IMR-90 (cell line): Measurements from ENCODE around the gene SLC9A9. TPM values are rescaled to one million over a fixed set of nuclear protein-coding genes. Genes with fewer than 3 reads are reported as not detected.

Source experiments
- ATAC-seq: fragments of 200-7000 bp; cut with Tn5 transposase; 2 replicates; pipeline ENCODE4 v1.9.1; 2020; ENCODE audit warnings: low read depth, mild to moderate bottlenecking, moderate library complexity
- BruUV-seq: library from RNA; stranded (reverse); fragments of 400-500 nt; replicated peaks from 2 replicates; lab custom pipeline; 2021; lab: Mats Ljungman, UMichigan
- CTCF ChIA-PET: fragments of 300-600 bp; formaldehyde crosslinking; extraction: SDS; loops from one replicate; lab custom pipeline; 2021; ENCODE audit warnings: antibody characterized with exemption; lab: Yijun Ruan, JAX
- POLR2A ChIA-PET: fragments of 300-600 bp; sonication (Branson Sonifier 250); formaldehyde crosslinking; loops from one replicate; lab custom pipeline; 2022; ENCODE audit warnings: antibody characterized with exemption; ENCODE audit not compliant: unreplicated experiment; lab: Charles Lee
- DNase-seq: peaks from one replicate; pipeline ENCODE4 v3.0.0; 2013
- H2AFZ ChIP-seq: replicated peaks from 2 replicates; pipeline ENCODE3; 2013; ENCODE audit warnings: low read length, mild to moderate bottlenecking; ENCODE audit not compliant: poor library complexity
- H2AK5ac ChIP-seq: 2 replicates; pipeline ENCODE4 v1.6.1; 2013; ENCODE audit warnings: low read depth, low read length, inconsistent platforms
- H2AK9ac ChIP-seq: replicated peaks from 2 replicates; pipeline ENCODE3; 2013; ENCODE audit warnings: mild to moderate bottlenecking, low read depth, low read length, moderate library complexity; ENCODE audit not compliant: poor library complexity
- H2BK120ac ChIP-seq: 2 replicates; pipeline ENCODE4 v1.6.1; 2013; ENCODE audit warnings: low read depth, low read length, inconsistent platforms
- H2BK15ac ChIP-seq: 3 replicates; pipeline ENCODE4 v1.6.1; 2013; ENCODE audit warnings: low read depth, low read length, inconsistent platforms
- H2BK20ac ChIP-seq: 2 replicates; pipeline ENCODE4 v1.6.1; 2013; ENCODE audit warnings: low read depth, mild to moderate bottlenecking, inconsistent platforms, low read length, moderate library complexity
- H2BK5ac ChIP-seq: 2 replicates; pipeline ENCODE4 v1.6.1; 2013; ENCODE audit warnings: mild to moderate bottlenecking, low read depth, low read length, inconsistent platforms; ENCODE audit not compliant: poor library complexity, severe bottlenecking
- H3K14ac ChIP-seq: replicated peaks from 2 replicates; pipeline ENCODE4 v1.6.1; 2013; ENCODE audit warnings: low read depth, low read length, inconsistent platforms
- H3K18ac ChIP-seq: 2 replicates; pipeline ENCODE4 v1.6.1; 2013; ENCODE audit warnings: low read depth, low read length, control low read depth
- H3K23ac ChIP-seq: 2 replicates; pipeline ENCODE4 v1.6.1; 2013; ENCODE audit warnings: low read depth, low read length, inconsistent platforms
- H3K27ac ChIP-seq: 2 replicates; pipeline ENCODE4 v1.5.1; 2013; ENCODE audit warnings: mild to moderate bottlenecking, control low read depth, low read length; ENCODE audit not compliant: insufficient read depth
- H3K27me3 ChIP-seq: 2 replicates; pipeline ENCODE4 v1.6.1; 2013; ENCODE audit warnings: low read length; ENCODE audit not compliant: control insufficient read depth, insufficient read depth
- H3K36me3 ChIP-seq: 2 replicates; pipeline ENCODE4 v1.6.1; 2013; ENCODE audit warnings: low read length, mixed read lengths; ENCODE audit not compliant: control insufficient read depth, insufficient read depth
- H3K4ac ChIP-seq: 2 replicates; pipeline ENCODE4 v1.6.1; 2013; ENCODE audit warnings: low read depth, low read length, inconsistent platforms
- H3K4me1 ChIP-seq: 2 replicates; pipeline ENCODE4 v1.6.1; 2013; ENCODE audit warnings: low read length, mixed read lengths; ENCODE audit not compliant: control insufficient read depth, insufficient read depth
- H3K4me2 ChIP-seq: 2 replicates; pipeline ENCODE4 v1.6.1; 2013; ENCODE audit warnings: low read depth, mild to moderate bottlenecking, control low read depth, low read length, moderate library complexity
- H3K4me3 ChIP-seq: 2 replicates; pipeline ENCODE4 v1.5.1; 2013; ENCODE audit warnings: low read depth, mild to moderate bottlenecking, control low read depth, low read length, moderate library complexity; ENCODE audit not compliant: insufficient read depth
- H3K56ac ChIP-seq: 2 replicates; pipeline ENCODE4 v1.6.1; 2013; ENCODE audit warnings: low read length, inconsistent platforms; ENCODE audit not compliant: insufficient read depth; ENCODE audit errors: extremely low read depth
- H3K79me1 ChIP-seq, 2 experiments: 2 replicates each; pipeline ENCODE4 v1.6.1; 2013; ENCODE audit warnings: low read length in 2 of 2, inconsistent platforms in 1 of 2, low read depth in 1 of 2
- H3K9ac ChIP-seq: 2 replicates; pipeline ENCODE4 v1.6.1; 2013; ENCODE audit warnings: low read depth, low read length, control low read depth
- H3K9me1 ChIP-seq: 2 replicates; pipeline ENCODE4 v1.6.1; 2013; ENCODE audit warnings: low read length, inconsistent platforms; ENCODE audit not compliant: insufficient read depth
- H3K9me3 ChIP-seq: 2 replicates; pipeline ENCODE4 v1.6.1; 2013; ENCODE audit warnings: low read length; ENCODE audit not compliant: control insufficient read depth, insufficient read depth
- H4K20me1 ChIP-seq: 2 replicates; pipeline ENCODE4 v1.6.1; 2013; ENCODE audit warnings: low read length, inconsistent platforms; ENCODE audit not compliant: insufficient read depth
- H4K5ac ChIP-seq: 2 replicates; pipeline ENCODE4 v1.6.1; 2013; ENCODE audit warnings: mild to moderate bottlenecking, low read depth, low read length, control low read depth
- H4K8ac ChIP-seq, 2 experiments: 2 replicates each; pipeline ENCODE4 v1.6.1; 2013; ENCODE audit warnings: low read depth in 2 of 2, low read length in 2 of 2, control low read depth in 1 of 2, inconsistent platforms in 1 of 2
- H4K91ac ChIP-seq: 2 replicates; pipeline ENCODE4 v1.6.1; 2013; ENCODE audit warnings: low read depth, low read length, inconsistent platforms; ENCODE audit not compliant: insufficient read depth
- BHLHE40 ChIP-seq: fragments of 150-350 bp; IDR thresholded peaks from 2 replicates; pipeline ENCODE4 v1.6.1; 2016; ENCODE audit warnings: mild to moderate bottlenecking, low read depth, low read length
- CHD1 ChIP-seq: IDR thresholded peaks from 2 replicates; pipeline ENCODE4 v1.6.1; 2012; ENCODE audit warnings: low read depth, low read length, improper control_type of control experiment
- FOS ChIP-seq: fragments of 150-350 bp; IDR thresholded peaks from 2 replicates; pipeline ENCODE4 v1.6.1; 2016; ENCODE audit warnings: low read depth, low read length
- MAZ ChIP-seq: IDR thresholded peaks from 2 replicates; pipeline ENCODE4 v1.6.1; 2012; ENCODE audit warnings: low read depth, mild to moderate bottlenecking, low read length, improper control_type of control experiment, moderate library complexity, borderline replicate concordance
- MXI1 ChIP-seq: IDR thresholded peaks from 2 replicates; pipeline ENCODE4 v1.6.1; 2012; ENCODE audit warnings: low read depth, mild to moderate bottlenecking, low read length, moderate library complexity, borderline replicate concordance
- NFE2L2 ChIP-seq: fragments of 150-350 bp; IDR thresholded peaks from 2 replicates; pipeline ENCODE4 v1.6.1; 2016; ENCODE audit warnings: low read depth, mild to moderate bottlenecking, low read length
- POLR2A ChIP-seq: IDR thresholded peaks from 2 replicates; pipeline ENCODE4 v1.6.1; 2012; ENCODE audit warnings: mild to moderate bottlenecking, low read depth, low read length
- RAD21 ChIP-seq: IDR thresholded peaks from 2 replicates; pipeline ENCODE4 v1.6.1; 2012; ENCODE audit warnings: low read length, improper control_type of control experiment
- RFX5 ChIP-seq: IDR thresholded peaks from 2 replicates; pipeline ENCODE4 v1.8.0; 2012; ENCODE audit warnings: low read depth, mild to moderate bottlenecking, low read length, moderate library complexity
- SMC3 ChIP-seq: fragments of 150-350 bp; IDR thresholded peaks from 2 replicates; pipeline ENCODE4 v1.6.1; 2016; ENCODE audit warnings: low read depth, mild to moderate bottlenecking, antibody characterized with exemption, low read length, moderate library complexity
- WGBS, 2 experiments: methylation state at CpG; one replicate each; pipeline versions ENCODE4 v1.1.5 to v1.1.7; 2013; ENCODE audit warnings: missing lambda C conversion rate in 2 of 2; ENCODE audit not compliant: insufficient read length in 1 of 2; ENCODE audit errors: extremely low coverage in 2 of 2; 5-methylcytosine and 5-hydroxymethylcytosine counted together
- dilution Hi-C: fragments of 300-500 bp; cut with HindIII; formaldehyde crosslinking; loops from one replicate; pipeline ENCODE4 v1.14.3; 2018; ENCODE audit warnings: low sequenced_read_pairs; ENCODE audit not compliant: unreplicated experiment
- in situ Hi-C: fragments of 300-500 bp; cut with MboI; formaldehyde crosslinking; loops from 3 replicates; pipeline ENCODE4 v1.14.3; 2019; ENCODE audit warnings: low sequenced_read_pairs, inconsistent platforms, mixed read lengths
- intact Hi-C: fragments of 100-400 bp; cut with micrococcal nuclease; formaldehyde crosslinking; loops from 2 replicates; pipeline ENCODE4 v1.10.0; 2022
- polyA plus RNA-seq, 3 experiments: library from polyadenylated mRNA; depleted of rRNA; stranded (reverse); fragments of >200 nt; gene quantifications; 2 replicates each; pipeline ENCODE4 v1.2.3, GENCODE V29; 2012; ENCODE audit warnings: low replicate concordance in 1 of 3
- total RNA-seq: library from RNA; depleted of rRNA; stranded (reverse); fragments of >200 nt; gene quantifications from 2 replicates; pipeline ENCODE4 v1.2.3, GENCODE V29; 2012
- TF ChIP-seq, protein P1 (sequence below): conservative IDR thresholded peaks from 2 replicates; pipeline ENCODE4 v1.5.1; 2012; ENCODE audit warnings: mild to moderate bottlenecking, low read depth, low read length, improper control_type of control experiment
- TF ChIP-seq, protein P2 (sequence below): fragments of 150-350 bp; IDR thresholded peaks from 2 replicates; pipeline ENCODE4 v1.6.1; 2016; ENCODE audit warnings: low read depth, mild to moderate bottlenecking, low read length, moderate library complexity, borderline replicate concordance
- TF ChIP-seq, protein P3 (sequence below): fragments of 150-350 bp; IDR thresholded peaks from 2 replicates; pipeline ENCODE4 v1.6.1; 2017; ENCODE audit warnings: mild to moderate bottlenecking, antibody characterized with exemption, low read length, low read depth

SLC9A9 gene
- total and polyA plus RNA-seq, 2 of the 4 experiments (the other 2 are of a cell fraction), result 1.4 to 2.3 TPM

DNA sequence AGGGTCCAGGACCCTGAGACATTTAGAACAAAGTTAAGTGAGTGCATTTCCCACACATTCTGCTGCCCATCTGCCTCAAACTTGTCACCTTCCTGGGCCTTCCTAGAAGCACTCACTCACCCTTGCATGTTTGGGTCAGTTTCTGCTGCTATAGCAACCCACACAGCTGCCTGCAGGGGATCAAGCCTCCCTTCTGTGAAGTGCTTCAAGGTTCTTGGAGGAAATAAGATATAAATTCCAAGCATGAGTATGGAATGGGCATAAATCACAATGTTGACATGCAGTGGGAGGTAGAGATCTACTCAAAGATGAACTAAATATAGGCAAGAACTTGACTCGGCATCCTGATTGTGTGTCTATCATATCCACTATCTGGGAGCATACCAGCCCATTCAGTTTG, 140.4 kb downstream of the SLC9A9 start:
- intact Hi-C loops, result no loop called here
- in situ Hi-C loops, result no loop called here
- Histone ChIP-seq H4K8ac (no peak overlapping the region), H3K27ac (no peak overlapping the region), H2BK120ac (no peak overlapping the region), H2AK5ac (no peak overlapping the region), H3K18ac (no peak overlapping the region), H3K4me1 (no peaks in the 10 kb centered on the region), H3K14ac (no peak overlapping the region), H2AFZ (no peak overlapping the region), H3K27me3 (no peaks in the 10 kb centered on the region), H3K9ac (no peak overlapping the region), H3K4me3 (no peak overlapping the region), H4K5ac (no peak overlapping the region), H3K9me1 (no peaks in the 10 kb centered on the region), H2BK5ac (no peak overlapping the region), H3K56ac (no peak overlapping the region), H3K36me3 (no peaks in the 10 kb centered on the region), H2BK15ac (no peak overlapping the region), H3K23ac (no peak overlapping the region), H2BK20ac (no peak overlapping the region), H3K9me3 (no peaks in the 10 kb centered on the region), H2AK9ac (no peak overlapping the region), H3K4me2 (no peak overlapping the region), H4K20me1 (no peaks in the 10 kb centered on the region), H3K4ac (no peak overlapping the region), H4K91ac (no peak overlapping the region), H3K79me1 (no peaks in the 10 kb centered on the region)
- no TSS peak for BruUV-seq
- DNase-seq, result no peak
- TF ChIP-seq, protein P1, sequence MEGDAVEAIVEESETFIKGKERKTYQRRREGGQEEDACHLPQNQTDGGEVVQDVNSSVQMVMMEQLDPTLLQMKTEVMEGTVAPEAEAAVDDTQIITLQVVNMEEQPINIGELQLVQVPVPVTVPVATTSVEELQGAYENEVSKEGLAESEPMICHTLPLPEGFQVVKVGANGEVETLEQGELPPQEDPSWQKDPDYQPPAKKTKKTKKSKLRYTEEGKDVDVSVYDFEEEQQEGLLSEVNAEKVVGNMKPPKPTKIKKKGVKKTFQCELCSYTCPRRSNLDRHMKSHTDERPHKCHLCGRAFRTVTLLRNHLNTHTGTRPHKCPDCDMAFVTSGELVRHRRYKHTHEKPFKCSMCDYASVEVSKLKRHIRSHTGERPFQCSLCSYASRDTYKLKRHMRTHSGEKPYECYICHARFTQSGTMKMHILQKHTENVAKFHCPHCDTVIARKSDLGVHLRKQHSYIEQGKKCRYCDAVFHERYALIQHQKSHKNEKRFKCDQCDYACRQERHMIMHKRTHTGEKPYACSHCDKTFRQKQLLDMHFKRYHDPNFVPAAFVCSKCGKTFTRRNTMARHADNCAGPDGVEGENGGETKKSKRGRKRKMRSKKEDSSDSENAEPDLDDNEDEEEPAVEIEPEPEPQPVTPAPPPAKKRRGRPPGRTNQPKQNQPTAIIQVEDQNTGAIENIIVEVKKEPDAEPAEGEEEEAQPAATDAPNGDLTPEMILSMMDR, result no peak
- no peak for TF ChIP-seq MXI1
- TF ChIP-seq, protein P2, sequence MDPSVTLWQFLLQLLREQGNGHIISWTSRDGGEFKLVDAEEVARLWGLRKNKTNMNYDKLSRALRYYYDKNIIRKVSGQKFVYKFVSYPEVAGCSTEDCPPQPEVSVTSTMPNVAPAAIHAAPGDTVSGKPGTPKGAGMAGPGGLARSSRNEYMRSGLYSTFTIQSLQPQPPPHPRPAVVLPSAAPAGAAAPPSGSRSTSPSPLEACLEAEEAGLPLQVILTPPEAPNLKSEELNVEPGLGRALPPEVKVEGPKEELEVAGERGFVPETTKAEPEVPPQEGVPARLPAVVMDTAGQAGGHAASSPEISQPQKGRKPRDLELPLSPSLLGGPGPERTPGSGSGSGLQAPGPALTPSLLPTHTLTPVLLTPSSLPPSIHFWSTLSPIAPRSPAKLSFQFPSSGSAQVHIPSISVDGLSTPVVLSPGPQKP, result no peak
- TF ChIP-seq, protein P3, sequence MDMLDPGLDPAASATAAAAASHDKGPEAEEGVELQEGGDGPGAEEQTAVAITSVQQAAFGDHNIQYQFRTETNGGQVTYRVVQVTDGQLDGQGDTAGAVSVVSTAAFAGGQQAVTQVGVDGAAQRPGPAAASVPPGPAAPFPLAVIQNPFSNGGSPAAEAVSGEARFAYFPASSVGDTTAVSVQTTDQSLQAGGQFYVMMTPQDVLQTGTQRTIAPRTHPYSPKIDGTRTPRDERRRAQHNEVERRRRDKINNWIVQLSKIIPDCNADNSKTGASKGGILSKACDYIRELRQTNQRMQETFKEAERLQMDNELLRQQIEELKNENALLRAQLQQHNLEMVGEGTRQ, result no peak
- no peak for TF ChIP-seq SMC3
- TF ChIP-seq RFX5, result no peak
- TF ChIP-seq CHD1, result no peak
- no peak for TF ChIP-seq POLR2A
- no peak for TF ChIP-seq MAZ
- TF ChIP-seq RAD21, result no peak
- no peak for TF ChIP-seq NFE2L2
- no peak for TF ChIP-seq BHLHE40
- no peak for TF ChIP-seq FOS
- dilution Hi-C loops, result no loop called here
- WGBS, 2 experiments, result no CpG with 5 or more reads among the region's 1 CpG
- ChIA-PET CTCF (interaction anchor here (1.6 kb wide), 1 partner anchor 10 kb away, joined by 4 read pairs; no protein-coding TSS in a partner anchor), POLR2A (interaction anchor here (0.6 kb wide), 1 partner anchor 291 kb away, joined by 3 read pairs; no protein-coding TSS in a partner anchor)
- ATAC-seq, result no peak
